Natural killer cell (primary cell): ENCODE measurements around the gene CXCL10. TPM values are rescaled to one million over a fixed set of nuclear protein-coding genes. Genes with fewer than 3 reads are reported as not detected.

ENCODE experiments used
- ATAC-seq, 3 donors: fragments of 150-1000 bp in 2 of 3; fragments of 200-7000 bp in 1 of 3; cut with Tn5 transposase; 1 replicate in 1 of 3; 2 replicates in 2 of 3; pipeline ENCODE4 v1.10.0; 2021; ENCODE audit warnings: mild to moderate bottlenecking in 2 of 3, moderate library complexity in 2 of 3
- DNase-seq, 2 donors: peaks; one replicate each; pipeline versions ENCODE4 v3.0.0 to v3.0.0-alpha.2; 2013 to 2021; ENCODE audit warnings: mixed read lengths in 1 of 2
- H3K27ac ChIP-seq: one replicate; pipeline ENCODE4 v1.5.1; 2013; ENCODE audit warnings: mild to moderate bottlenecking, low read length
- H3K27me3 ChIP-seq: one replicate; pipeline ENCODE4 v1.6.1; 2013; ENCODE audit warnings: low read length; ENCODE audit not compliant: control insufficient read depth, insufficient read depth
- H3K36me3 ChIP-seq: one replicate; pipeline ENCODE4 v1.6.1; 2013; ENCODE audit warnings: low read length; ENCODE audit not compliant: control insufficient read depth, insufficient read depth
- H3K4me1 ChIP-seq: one replicate; pipeline ENCODE4 v1.6.1; 2013; ENCODE audit warnings: low read length; ENCODE audit not compliant: control insufficient read depth, insufficient read depth
- H3K4me3 ChIP-seq: one replicate; pipeline ENCODE4 v1.5.1; 2013; ENCODE audit warnings: low read length
- H3K9me3 ChIP-seq: one replicate; pipeline ENCODE4 v1.6.1; 2013; ENCODE audit warnings: low read length; ENCODE audit not compliant: control insufficient read depth, insufficient read depth
- H3K27ac Mint-ChIP-seq, 2 donors: one replicate each; pipeline ENCODE4 v1.8.0; 2022; ENCODE audit warnings: mild to moderate bottlenecking in 2 of 2, mixed read lengths in 2 of 2, moderate library complexity in 1 of 2
- H3K27me3 Mint-ChIP-seq, 2 donors: one replicate each; pipeline ENCODE4 v1.8.0; 2022; ENCODE audit warnings: low read depth in 2 of 2, mixed read lengths in 2 of 2
- H3K36me3 Mint-ChIP-seq: one replicate; pipeline ENCODE4 v1.8.0; 2022; ENCODE audit warnings: mixed read lengths
- H3K4me1 Mint-ChIP-seq, 2 donors: one replicate each; pipeline ENCODE4 v1.8.0; 2022; ENCODE audit warnings: mixed read lengths in 2 of 2
- H3K4me3 Mint-ChIP-seq: one replicate; pipeline ENCODE4 v1.8.0; 2022; ENCODE audit warnings: mild to moderate bottlenecking, moderate library complexity, mixed read lengths
- H3K9me3 Mint-ChIP-seq, 2 donors: one replicate each; pipeline ENCODE4 v1.8.0; 2022; ENCODE audit warnings: mixed read lengths in 2 of 2
- WGBS: methylation state at CpG from one replicate; pipeline ENCODE4 v1.1.7; 2013; ENCODE audit warnings: missing lambda C conversion rate; ENCODE audit not compliant: insufficient coverage; 5-methylcytosine and 5-hydroxymethylcytosine counted together
- intact Hi-C: fragments of 100-400 bp; cut with micrococcal nuclease; formaldehyde crosslinking; loops from one replicate; pipeline ENCODE4 v1.14.2; 2022
- total RNA-seq, 4 donors: library from RNA; stranded (reverse); fragments of 120-200 nt in 1 of 4; gene quantifications; one replicate each; pipeline versions ENCODE4 v1.2.3 to v1.2.4, GENCODE V29; 2013 to 2022
- TF ChIP-seq, protein P1 (sequence below): fragments of 200-600 bp; IDR thresholded peaks from one replicate; pipeline ENCODE4 v1.8.0; 2022; ENCODE audit warnings: antibody characterized with exemption

CXCL10 gene
- total RNA-seq, 3 donors from 2014 or later (not counting 1 experiment from before 2014, with no cell fraction given), result not detected

DNA sequence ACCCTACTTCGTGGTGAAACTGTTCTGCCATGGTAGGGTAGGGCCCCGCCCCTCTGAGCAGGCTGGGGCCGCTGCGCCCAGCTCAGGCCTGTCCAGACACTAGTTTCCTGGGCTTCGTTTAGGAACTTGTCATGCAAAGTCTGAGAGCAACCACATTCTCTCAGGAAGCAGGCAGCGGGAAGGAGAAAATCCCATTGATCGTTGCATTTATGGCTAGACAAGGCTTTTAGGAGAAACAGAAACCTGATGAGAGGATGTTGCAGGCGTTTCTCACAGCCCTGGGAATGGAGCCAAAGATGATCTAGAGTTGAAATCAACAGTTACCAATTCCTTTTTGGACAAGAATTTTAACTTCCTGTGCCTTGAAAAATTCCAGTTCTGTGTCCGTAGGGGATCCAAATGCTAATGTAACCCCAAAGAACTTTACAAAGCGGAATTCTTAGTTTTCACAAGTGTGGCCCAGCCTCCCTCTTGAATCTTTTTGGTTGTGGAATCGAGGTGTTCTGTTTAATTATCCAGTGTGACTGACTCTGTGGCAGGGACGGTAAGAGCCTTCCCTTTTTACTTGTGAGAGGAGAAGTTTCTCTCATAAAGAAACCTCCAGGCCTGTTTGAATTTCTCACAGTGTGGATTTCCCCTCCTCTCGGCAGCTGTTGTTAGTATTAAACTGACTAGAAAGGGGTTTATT, 11.5 kb downstream of the CXCL10 start:
- WGBS, result 73% methylated on average over 10 of the region's 13 CpGs
- Mint-ChIP-seq H3K27me3 (peaks cover 9 to 26% of the 10 kb centered on the region in 2 donors), H3K9me3 (no peaks in the 10 kb centered on the region), H3K36me3 (no peaks in the 10 kb centered on the region), H3K4me1 (no peaks in the 10 kb centered on the region), H3K4me3 (no peak overlapping the region), H3K27ac (no peak overlapping the region)
- Histone ChIP-seq H3K27me3 (no peaks in the 10 kb centered on the region), H3K4me3 (no peak overlapping the region), H3K27ac (no peak overlapping the region), H3K9me3 (no peaks in the 10 kb centered on the region), H3K4me1 (no peaks in the 10 kb centered on the region), H3K36me3 (no peaks in the 10 kb centered on the region)
- no peak for DNase-seq
- TF ChIP-seq, protein P1, sequence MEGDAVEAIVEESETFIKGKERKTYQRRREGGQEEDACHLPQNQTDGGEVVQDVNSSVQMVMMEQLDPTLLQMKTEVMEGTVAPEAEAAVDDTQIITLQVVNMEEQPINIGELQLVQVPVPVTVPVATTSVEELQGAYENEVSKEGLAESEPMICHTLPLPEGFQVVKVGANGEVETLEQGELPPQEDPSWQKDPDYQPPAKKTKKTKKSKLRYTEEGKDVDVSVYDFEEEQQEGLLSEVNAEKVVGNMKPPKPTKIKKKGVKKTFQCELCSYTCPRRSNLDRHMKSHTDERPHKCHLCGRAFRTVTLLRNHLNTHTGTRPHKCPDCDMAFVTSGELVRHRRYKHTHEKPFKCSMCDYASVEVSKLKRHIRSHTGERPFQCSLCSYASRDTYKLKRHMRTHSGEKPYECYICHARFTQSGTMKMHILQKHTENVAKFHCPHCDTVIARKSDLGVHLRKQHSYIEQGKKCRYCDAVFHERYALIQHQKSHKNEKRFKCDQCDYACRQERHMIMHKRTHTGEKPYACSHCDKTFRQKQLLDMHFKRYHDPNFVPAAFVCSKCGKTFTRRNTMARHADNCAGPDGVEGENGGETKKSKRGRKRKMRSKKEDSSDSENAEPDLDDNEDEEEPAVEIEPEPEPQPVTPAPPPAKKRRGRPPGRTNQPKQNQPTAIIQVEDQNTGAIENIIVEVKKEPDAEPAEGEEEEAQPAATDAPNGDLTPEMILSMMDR, result no peak
- no peak for ATAC-seq
- intact Hi-C loops, result no loop called here

DNA sequence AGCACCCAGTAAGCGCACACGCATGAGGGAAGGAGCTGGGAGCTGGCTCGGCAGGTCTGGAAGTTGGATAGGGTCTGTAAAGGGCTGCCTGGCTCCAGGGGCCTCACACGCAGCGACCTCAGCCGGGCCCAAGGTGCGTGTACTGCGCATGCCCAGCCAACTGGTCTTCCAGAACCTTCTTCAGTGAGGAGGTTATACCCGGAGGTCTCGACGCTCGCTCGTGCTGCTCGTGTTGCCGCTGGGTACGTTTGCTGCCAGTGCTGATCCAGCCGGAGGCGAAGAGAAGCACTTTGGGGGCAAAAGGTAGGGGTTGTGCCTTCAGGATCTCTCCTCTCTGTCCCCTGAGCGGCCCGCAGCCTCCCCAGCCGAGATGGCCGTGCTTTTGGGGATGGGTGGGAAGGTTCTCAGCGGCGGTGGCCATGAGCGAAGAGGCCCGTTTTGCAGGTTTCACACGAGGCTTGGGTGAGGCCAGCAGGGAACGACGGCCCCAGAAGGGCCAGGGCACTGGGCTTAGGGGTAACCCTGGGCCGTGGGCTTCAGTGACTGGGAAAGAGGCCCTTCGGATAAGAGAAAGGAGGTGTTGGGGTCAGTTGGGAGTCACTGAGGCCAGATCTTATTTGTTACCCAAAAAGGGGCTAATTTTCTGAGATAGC, 12.2 kb downstream of the CXCL10 start:
- no peaks in the 10 kb centered on the region for H3K9me3 Mint-ChIP-seq
- Histone ChIP-seq H3K4me1 (no peaks in the 10 kb centered on the region), H3K9me3 (no peaks in the 10 kb centered on the region), H3K27me3 (no peaks in the 10 kb centered on the region), H3K27ac (no peak overlapping the region), H3K36me3 (no peaks in the 10 kb centered on the region), H3K4me3 (no peak overlapping the region)
- DNase-seq (no peak), ATAC-seq (peak in 1 of 3 donors; percentile 21)
- intact Hi-C loops, result no loop called here
- H3K4me3 Mint-ChIP-seq, result no peak overlapping the region
- no peaks in the 10 kb centered on the region for H3K36me3 Mint-ChIP-seq
- TF ChIP-seq, protein P1, result no peak
- no peaks in the 10 kb centered on the region for H3K4me1 Mint-ChIP-seq
- no peak overlapping the region for H3K27ac Mint-ChIP-seq
- 97% methylated on average over 31 of the region's 31 CpGs for WGBS
- peaks cover 10 to 26% of the 10 kb centered on the region in 2 donors for H3K27me3 Mint-ChIP-seq

DNA sequence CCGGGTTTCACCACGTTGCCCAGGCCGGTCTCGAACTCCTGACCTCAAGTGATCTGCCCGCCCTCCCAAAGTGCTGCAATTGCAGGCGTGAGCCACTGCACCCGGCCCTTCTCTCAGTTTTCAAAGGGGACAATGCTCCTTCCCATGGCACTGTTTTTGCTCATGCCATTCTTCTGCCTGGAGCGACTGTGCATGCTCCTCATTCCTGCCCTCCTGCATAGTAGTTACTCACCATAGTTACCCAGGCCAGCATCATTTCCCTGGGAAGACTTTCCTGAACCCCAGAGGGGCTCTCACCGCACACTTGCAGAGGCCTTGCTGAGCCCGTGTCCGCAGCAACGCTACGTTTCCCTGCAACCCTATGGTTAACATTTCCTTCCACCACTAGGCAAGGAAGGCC, 12.7 kb downstream of the CXCL10 start:
- Mint-ChIP-seq H3K27me3 (peaks cover 11 to 26% of the 10 kb centered on the region in 2 donors), H3K4me3 (no peak overlapping the region)
- WGBS, result 96% methylated on average over 13 of the region's 13 CpGs

More for the DNA sequence above, 12.7 kb downstream of the CXCL10 start:
- DNase-seq, result no peak
- no peak overlapping the region for H3K4me3 ChIP-seq
- TF ChIP-seq, protein P1, result no peak
- H3K27me3 ChIP-seq, result no peaks in the 10 kb centered on the region
- Mint-ChIP-seq H3K4me1 (no peaks in the 10 kb centered on the region), H3K9me3 (no peaks in the 10 kb centered on the region), H3K36me3 (no peaks in the 10 kb centered on the region), H3K27ac (no peak overlapping the region)
- H3K36me3 ChIP-seq, result no peaks in the 10 kb centered on the region
- no peaks in the 10 kb centered on the region for H3K4me1 ChIP-seq
- H3K27ac ChIP-seq, result no peak overlapping the region
- no peaks in the 10 kb centered on the region for H3K9me3 ChIP-seq
- ATAC-seq, result peak in 1 of 3 donors; percentile 3
- intact Hi-C loops, result no loop called here
